ENCODE measurements around the gene EWSR1.

EWSR1 gene

DNA sequence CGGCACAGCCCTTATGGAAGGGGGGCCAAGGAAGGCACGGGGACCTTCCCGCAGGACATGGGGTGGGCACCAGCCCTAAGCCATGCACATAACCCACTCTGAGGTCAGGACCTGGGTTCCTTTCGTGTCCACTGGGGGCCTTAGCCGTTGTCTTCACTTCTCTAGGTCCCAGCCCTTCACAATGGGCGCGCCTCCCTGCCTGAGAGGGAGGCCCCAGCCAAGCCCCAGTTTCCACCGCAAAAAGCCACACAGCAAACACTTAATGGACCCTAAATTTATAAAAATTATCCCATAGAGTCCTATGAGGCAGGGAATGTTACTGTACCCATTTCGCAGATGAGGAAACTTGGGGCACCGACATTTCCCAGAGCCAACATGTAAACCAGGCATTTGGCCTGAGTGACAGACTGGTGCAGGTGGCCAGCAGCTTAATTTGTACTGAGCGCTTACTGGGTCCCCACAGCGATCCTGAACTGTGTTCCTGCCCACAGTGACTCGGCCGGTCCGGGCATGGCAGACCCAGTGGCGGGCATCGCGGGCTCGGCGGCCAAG is 39.6 kb downstream of the EWSR1 start:
- DNase-seq = no peak

DNA sequence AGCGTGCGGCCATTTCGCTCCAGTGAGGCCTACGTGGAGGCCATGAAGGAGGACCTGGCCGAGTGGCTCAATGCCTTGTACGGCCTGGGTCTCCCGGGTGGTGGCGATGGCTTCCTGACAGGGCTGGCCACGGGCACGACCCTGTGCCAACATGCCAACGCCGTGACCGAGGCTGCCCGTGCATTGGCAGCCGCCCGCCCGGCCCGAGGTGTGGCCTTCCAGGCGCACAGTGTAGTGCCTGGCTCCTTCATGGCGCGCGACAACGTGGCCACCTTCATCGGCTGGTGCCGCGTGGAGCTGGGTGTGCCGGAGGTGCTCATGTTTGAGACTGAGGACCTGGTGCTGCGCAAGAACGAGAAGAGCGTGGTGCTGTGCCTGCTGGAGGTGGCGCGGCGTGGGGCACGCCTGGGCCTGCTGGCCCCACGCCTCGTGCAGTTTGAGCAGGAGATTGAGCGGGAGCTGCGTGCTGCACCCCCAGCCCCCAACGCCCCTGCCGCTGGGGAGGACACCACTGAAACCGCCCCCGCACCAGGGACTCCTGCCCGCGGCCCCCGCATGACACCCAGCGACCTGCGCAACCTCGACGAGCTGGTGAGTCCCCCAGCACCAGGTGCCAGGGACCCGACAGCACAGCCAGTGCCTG is 40.2 kb downstream of the EWSR1 start:
- DNase-seq = no peak

DNA sequence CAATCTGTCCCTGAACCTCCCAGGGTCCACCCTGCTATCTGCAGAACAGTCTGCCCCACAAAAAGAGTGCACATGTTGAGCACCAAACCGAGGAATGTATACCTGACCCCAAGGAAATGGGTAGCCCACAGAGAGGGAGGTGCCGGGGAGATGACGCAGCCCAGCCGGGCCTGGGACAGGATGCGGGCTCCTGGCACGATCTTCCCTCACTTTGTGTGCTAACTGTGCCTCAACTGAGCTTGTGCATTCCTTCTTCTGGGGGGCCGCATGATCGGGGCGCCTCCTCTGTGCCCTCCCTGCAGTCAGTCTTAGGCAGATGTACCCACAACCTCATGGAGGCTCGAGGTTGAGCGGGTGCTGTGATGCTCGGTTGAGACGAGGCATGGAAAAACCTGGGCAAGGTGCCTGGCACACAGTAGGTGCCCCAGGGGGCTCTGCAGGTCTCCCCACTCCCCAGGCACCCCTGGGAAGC is 40.8 kb downstream of the EWSR1 start:
- DNase-seq = peak; percentile 37

DNA sequence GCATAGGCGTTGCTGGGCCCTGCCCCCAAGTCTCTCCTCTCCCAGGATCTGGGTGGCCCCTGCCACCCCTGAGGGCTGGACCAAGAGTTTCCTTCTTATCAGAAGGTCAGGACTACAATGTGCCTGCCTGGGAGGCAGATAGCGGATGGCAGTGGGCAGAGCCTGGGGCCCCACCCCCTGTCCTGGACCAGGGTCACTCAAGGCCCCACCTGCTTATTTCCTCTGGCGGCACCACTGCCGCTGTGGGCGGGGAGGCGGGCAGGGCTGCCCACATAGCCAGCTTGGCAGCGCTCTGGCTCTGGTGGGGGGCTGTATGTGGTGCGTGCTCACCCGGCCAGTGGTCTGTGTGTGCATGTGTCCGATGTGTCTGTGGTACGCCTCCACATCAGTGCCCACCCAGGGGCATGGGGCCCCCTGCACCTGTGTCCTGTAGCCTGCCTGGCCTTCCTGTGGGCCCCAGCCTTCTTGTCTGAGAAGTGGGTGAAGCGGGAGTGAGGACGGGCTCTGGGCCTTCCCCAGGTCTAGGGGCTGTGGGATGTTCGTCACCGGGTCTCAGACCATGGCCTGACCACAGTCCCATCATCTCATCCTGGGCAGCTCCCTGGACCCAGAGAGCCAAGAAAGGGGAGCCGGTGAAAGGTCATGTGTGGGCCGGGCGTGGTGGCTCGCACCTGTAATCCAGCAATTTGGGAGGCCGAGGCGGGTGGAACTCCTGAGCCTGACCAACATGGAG is 41.4 kb downstream of the EWSR1 start:
- DNase-seq = no peak

DNA sequence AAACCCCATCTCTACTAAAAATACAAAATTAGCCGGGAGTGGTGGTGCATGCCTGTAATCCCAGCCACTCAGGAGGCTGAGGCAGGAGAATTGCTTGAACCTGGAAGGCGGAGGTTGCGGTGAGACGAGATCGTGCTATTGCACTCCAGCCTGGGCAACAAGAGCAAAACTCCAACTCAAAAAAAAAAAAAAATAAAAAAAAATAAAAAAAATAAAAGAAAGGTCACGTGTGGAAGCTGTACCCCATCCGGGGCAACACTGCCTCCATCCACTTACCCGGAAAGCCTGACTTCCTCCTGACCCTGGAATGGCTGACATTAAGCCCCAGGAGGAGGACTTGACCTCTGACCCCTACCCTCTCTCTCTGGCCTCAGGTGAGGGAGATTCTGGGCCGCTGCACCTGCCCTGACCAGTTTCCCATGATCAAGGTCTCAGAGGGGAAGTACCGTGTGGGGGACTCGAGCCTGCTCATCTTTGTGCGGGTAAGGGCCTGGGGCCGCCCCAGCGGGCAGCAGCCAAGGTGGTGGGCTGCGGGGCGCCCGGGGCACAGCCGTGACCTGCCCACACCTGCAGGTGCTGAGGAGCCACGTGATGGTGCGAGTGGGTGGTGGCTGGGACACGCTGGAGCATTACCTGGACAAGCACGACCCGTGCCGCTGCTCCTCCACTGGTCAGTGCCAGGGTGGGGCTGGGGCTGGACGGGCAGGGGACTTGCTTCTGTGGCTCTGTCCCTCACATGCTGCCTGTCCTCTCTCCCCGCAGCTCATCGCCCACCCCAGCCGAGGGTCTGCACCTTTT is 42.2 kb downstream of the EWSR1 start:
- no peak for DNase-seq

DNA sequence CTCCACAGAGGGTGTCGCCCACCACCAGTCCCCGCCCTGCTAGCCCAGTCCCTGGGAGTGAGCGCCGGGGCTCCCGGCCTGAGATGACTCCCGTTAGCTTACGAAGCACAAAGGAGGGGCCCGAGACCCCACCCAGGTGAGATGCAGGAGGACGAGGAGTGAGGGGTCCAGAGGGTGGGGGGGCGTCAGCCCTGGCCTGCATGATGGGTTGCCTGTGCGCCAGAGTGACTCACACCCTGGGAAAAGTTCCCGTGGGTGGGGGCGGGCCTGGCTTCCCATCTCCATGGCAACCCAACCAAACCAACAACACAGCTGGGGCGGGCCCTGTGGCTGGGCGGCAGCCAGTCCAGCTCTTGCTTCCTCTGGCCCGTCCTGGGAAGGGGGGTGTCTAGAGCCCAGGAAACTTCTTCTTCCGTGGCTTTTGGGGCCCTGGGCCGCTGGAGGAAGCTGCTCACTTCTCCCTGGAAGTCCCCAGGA is 42.8 kb downstream of the EWSR1 start:
- peak; percentile 67 for DNase-seq

DNA sequence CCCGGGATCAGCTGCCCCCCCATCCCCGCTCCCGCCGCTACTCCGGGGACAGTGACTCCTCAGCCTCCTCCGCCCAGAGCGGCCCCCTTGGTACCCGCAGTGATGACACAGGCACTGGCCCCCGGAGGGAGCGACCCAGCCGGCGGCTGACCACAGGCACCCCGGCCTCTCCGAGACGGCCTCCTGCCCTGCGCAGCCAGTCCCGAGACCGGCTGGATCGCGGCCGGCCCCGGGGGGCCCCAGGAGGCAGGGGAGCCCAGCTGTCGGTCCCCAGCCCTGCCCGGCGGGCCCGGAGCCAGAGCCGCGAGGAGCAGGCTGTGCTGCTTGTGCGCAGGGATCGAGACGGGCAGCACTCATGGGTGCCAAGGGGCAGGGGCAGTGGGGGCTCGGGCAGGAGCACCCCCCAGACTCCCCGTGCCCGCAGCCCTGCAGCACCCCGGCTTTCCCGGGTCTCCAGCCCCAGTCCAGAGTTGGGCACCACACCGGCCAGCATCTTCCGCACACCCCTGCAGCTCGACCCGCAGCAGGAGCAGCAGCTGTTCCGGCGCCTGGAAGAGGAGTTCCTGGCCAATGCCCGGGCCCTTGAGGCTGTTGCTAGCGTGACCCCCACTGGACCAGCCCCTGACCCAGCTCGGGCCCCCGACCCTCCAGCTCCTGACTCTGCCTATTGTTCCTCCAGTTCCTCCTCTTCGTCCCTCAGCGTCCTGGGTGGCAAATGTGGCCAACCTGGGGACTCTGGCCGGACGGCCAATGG is 43.6 kb downstream of the EWSR1 start:
- DNase-seq = no peak

GRCh38 chr22:29312218-29313125 is 44.4 kb downstream of the EWSR1 start:
- no peak for DNase-seq

DNA sequence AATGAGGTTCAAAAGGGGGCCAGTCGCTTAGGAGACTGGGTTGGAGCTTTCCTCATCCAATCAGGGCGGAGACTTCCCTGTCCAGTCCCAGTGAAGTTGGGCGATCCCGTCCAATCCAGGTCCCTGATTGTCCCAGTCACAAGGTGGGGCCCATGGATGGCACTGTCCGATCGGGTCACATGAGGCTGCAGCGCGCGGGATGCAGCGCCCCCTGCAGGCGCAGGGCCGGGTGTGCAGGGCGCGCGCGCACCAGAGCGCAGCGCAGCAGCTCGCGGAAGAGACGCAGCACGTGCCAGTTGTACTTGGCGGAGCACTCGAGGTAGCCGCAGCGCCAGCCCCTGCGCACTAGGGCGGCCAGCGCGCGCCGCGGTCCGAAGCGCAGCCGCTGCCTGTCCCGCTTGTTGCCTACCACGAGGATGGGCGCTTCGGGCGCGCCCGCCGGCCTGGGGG is 45.1 kb downstream of the EWSR1 start:
- peak; percentile 19 for DNase-seq

DNA sequence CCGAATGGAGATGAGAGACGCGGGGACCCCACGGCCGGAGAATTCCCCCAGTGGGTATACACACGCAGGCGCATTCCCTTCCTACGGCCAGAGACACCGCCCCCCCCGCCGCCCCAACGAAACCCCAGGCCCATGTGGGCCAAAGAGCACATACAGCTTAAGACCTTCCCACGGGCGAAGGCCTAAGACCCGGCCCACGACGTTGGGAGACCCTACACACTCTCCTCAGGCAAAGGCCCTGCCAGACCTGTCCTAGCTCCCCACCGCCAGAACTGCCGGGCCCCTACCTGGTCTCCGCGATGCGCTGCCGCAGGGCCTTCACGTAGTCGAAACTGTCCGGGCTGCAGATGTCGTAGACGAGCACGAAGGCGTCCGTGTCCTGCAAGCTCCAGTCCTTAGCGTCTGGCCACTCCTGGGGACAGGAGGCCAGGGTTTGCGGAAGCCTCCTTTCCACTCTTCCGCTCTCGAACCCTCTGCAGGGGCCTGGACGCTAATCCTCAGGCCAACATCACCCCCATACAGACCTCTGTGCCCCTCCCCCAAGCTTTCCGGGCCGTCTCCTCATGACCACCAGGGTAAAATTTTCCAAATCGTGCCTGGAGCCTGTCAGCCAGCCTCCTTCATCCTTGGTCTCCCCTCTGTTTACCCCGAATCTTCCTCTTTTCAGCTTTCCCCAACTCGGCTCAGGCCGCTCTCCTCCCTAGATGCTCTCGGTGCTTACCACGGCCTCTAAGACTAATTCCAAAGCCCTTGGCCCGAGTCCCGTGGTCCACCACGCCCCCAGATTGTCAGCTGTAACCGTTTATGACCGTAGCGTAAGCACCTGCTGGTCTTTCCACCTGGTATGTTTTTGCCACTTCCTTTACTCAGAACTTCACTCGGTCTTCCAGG is 45.8 kb downstream of the EWSR1 start:
- no peak for DNase-seq

DNA sequence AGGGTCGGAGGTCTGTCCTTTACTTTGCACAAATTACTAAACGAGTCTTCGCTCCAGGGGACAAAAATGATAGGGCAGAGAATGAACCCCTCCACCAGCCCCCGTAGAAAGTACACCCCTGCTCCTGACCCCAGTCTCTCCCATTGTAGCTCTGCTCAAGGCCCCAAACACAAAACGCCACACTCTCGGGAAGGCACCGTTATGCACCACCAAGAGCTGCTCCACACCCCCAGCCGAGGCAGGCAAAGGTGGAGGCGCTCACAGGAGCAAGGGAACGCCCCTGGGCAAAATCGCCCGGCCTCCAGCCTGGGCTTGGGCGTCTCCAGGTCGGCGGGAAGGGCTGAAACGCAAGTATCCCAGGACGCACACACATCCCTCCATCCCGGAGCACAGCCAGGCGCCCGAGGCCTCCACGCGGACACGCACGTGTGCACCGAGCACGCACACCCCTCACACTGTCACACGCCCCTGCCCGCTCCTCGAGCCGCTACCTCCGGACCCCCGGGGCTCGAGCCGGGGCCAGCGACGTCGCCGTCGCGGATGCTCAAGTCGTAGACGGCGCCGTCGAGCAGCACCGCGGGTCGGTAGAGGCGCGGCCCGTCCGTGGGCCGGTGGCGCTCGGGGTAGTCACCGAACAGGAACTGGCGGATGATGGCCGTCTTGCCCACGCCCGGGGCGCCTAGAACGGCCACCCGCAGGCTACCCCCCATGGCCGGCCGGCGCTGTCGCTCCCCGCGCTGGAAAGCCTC is 46.6 kb downstream of the EWSR1 start:
- no peak for DNase-seq

GRCh38 chr22:29315286-29316140 is 47.4 kb downstream of the EWSR1 start, which contains the start of gene RASL10A:
Gene RASL10A (minus strand): TSS chr22:29315697. CDS start chr22:29315246, 451 bp downstream.
- no peak for DNase-seq

DNA sequence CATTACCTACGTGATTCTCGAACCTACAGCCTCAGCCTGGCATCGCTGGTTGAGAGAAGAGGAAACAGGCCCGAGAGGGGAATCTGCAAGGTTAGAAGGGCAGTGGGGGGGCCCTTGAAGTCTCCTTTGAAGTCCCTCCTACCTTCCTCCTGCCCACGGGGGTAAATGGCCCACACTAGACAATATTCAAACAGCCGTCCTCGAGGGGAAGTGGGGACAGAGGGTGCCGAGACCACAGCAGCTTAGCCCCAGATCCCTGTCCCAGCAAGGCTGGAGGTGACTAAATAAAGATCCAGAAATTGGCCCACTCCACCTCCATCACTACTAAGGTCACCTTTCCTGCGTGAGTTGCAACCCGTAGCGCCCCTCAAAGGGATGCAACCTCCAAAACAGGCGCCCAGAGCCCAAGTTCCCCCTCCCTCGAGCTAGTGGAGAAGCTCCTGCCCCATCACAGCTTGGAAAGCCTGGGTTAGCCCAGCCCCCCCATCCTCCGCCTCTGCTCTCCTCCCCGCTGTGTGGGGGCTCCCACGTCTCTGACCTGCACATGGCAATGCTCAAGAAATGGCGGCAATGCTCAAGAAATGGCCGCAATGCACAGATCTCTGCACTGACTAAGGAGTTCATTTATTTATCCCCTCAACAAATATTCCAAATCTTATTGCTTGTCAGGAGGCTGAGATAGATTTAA is 48.2 kb downstream of the EWSR1 start:
- no peak for DNase-seq

GRCh38 chr22:29317827-29318454 is 49.9 kb downstream of the EWSR1 start:
- no peak for DNase-seq

DNA sequence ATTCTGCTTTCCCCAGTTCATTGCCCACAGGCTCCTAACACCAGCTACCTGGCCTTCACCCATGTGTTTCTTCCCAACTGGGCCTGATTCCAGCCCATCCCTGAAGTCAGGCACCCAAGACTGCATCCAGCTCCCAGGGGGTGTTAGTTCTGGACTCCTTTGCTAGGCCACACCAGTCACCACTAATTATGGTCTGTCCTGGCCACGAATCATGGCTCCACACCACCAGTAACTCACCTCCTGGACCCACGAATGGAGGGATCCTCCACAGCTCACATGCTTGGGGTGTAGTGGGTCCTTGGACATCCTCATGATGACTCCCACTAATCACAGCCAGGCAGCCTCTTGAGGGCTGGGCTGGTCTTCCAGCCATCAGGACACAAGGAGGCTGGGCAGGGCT is 51.0 kb downstream of the EWSR1 start:
- DNase-seq = no peak

DNA sequence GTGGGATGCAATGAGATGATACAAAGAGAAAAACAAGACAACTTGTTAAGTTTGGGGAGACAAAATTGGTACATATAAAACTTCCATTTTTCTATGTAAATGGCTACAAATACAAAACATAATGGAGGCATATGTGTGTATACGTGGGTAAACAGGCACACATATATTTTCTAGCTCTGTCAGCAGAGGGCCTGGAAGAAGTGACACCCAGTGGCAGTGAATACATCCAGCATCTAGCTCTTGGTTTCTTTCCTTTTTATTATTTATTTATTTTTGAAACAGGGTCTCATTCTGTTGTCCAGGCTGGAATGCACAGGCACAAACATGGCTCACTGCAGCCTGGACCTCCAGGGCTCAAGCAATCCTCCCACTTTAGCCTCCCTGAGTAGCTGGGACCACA is 52.5 kb downstream of the EWSR1 start:
- no peak for DNase-seq

- no peak for DNase-seq
Observed at GRCh38 chr22:29323641-29324040, 55.6 kb downstream of the EWSR1 start.
